Fibroblast of villous mesenchyme (primary cell): ENCODE data around the gene CITED4. TPM values are rescaled to one million over a fixed set of nuclear protein-coding genes. Genes with fewer than 3 reads are reported as not detected.

Experiments
- DNase-seq: peaks from one replicate; pipeline ENCODE4 v3.0.0-alpha.2; 2010; ENCODE audit warnings: low read depth
- H3K4me3 ChIP-seq: 2 replicates; pipeline ENCODE4 v1.5.1; 2011; ENCODE audit warnings: low read depth, mild to moderate bottlenecking, low read length
- total RNA-seq: library from RNA; depleted of rRNA; stranded (reverse); fragments of >200 nt; gene quantifications from 2 replicates; pipeline ENCODE4 v1.2.3, GENCODE V29; 2012
- TF ChIP-seq, protein P1 (sequence below): IDR thresholded peaks from 2 replicates; pipeline ENCODE4 v1.5.1; 2012; ENCODE audit warnings: low read depth, mild to moderate bottlenecking, low read length; ENCODE audit not compliant: insufficient read depth

Gene CITED4
- total RNA-seq, 1 donor, result 1.7 TPM

DNA sequence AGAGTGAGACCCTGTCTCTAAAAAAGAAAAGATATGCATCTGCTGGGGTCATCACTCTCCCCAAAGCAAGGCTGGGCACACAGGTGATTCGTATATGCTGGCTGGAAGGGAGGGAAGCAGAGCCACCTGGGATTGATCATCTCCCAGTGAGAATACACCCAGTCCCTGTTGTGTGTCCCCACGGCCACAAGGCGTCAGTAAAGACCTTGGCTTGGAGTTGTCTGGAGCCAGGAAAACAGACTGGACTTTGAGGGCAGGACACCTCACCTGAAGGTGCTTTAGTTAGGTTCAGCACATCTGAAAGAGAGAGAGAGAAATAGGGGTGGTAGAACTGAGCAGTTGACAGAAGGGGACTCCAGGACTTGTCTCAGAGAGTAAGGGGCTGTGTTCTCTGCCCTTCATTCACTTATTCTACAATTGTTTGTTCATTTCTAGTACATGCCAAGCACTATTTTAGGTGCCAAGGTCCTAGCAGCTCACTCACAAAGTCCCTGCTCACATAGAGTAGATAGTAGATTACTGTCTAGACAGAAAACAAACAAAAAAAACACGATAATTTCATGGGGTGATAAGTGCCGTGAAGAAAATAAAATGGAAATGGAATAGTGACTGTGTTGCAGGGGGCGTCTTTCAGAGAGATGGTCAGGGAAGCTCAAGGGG, 13.5 kb downstream of the CITED4 start:
- H3K4me3 ChIP-seq, result no peak overlapping the region
- TF ChIP-seq, protein P1, sequence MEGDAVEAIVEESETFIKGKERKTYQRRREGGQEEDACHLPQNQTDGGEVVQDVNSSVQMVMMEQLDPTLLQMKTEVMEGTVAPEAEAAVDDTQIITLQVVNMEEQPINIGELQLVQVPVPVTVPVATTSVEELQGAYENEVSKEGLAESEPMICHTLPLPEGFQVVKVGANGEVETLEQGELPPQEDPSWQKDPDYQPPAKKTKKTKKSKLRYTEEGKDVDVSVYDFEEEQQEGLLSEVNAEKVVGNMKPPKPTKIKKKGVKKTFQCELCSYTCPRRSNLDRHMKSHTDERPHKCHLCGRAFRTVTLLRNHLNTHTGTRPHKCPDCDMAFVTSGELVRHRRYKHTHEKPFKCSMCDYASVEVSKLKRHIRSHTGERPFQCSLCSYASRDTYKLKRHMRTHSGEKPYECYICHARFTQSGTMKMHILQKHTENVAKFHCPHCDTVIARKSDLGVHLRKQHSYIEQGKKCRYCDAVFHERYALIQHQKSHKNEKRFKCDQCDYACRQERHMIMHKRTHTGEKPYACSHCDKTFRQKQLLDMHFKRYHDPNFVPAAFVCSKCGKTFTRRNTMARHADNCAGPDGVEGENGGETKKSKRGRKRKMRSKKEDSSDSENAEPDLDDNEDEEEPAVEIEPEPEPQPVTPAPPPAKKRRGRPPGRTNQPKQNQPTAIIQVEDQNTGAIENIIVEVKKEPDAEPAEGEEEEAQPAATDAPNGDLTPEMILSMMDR, result peak; percentile 98
- DNase-seq, result peak; percentile 73

- H3K4me3 ChIP-seq, result no peak overlapping the region
- no peak for DNase-seq
- TF ChIP-seq, protein P1, result no peak
Measured at GRCh38 chr1:40847023-40847745, 15.0 kb downstream of the CITED4 start.

DNA sequence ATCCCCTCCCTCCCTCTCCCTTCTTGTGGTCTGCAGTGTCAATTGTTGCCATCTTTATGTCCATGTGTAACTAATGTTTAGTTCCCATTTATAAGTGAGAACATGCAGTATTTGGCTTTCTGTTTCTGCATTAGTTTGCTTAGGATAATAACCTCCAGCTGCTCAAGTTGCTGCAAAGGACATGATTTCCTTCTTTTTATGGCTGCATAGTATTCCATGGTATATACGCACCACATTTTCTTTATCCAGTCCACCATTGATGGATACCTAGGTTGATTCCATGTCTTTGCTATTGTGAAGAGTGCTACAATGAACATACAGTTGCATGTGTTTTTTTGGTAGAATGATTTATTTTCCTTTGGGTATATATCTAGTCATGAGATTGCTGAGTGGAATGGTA, 16.3 kb downstream of the CITED4 start:
- H3K4me3 ChIP-seq, result no peak overlapping the region
- no peak for DNase-seq
- TF ChIP-seq, protein P1, result no peak

DNA sequence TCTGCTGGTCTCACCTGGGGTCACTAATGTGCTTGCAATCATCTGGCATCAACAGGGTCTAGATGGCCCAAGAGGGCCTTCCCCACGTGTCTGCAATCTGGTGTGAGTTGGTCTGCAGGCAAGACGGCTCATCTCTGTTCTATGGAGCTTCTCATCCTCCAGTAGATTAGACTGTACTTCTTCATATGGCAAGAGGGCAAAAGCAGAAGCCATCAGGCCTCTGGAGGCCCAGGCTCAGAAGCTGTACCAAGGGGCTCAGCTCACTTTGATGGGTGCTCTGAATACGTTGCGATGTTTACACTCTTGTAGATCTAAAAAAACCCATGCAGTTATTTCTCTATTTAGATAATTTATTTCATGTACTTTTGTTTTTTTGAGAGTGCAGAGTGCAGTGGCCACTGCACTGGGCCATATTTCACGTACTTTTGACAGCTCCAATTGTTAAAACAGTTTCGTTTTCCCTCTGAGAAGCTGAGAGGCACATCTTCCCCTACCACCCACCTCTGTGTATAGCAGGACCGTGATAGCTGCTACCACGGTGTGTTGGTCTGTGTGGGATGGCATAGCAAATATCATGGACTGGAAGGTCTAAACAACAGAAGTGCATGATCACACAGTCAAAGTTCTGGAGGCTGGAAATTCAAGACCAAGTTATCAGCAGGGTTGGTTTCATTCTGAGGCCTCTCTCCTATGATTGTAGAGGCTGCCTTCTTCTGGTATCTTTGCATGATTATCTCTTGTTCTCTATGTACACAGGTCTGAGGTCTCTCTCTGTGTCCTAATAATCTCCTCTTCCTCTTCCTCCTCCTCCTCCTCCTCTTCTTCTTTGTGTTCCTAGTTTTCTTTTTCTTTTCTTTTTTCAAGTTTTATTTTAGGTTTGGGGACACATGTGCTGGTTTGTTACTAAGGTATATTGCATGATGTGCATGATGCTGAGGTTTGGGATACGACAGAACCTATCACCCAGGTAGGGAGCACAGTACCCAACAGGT, 17.0 kb downstream of the CITED4 start:
- no peak overlapping the region for H3K4me3 ChIP-seq
- TF ChIP-seq, protein P1, result no peak
- no peak for DNase-seq

- DNase-seq, result no peak
- TF ChIP-seq, protein P1, result no peak
- H3K4me3 ChIP-seq, result no peak overlapping the region
Measured at GRCh38 chr1:40844079-40844478, 18.1 kb downstream of the CITED4 start.

GRCh38 chr1:40842691-40843090, 19.5 kb downstream of the CITED4 start:
- TF ChIP-seq, protein P1, result no peak
- H3K4me3 ChIP-seq, result no peak overlapping the region
- no peak for DNase-seq
